HG03060 (cell line): ENCODE measurements around the gene ST3GAL6.

Experiments used
- ATAC-seq: cut with Tn5 transposase; IDR thresholded peaks from one replicate; pipeline ENCODE4 v1.9.1; 2021; ENCODE audit warnings: low read depth, moderate number of reproducible peaks; ENCODE audit not compliant: unreplicated experiment

ST3GAL6 gene

DNA sequence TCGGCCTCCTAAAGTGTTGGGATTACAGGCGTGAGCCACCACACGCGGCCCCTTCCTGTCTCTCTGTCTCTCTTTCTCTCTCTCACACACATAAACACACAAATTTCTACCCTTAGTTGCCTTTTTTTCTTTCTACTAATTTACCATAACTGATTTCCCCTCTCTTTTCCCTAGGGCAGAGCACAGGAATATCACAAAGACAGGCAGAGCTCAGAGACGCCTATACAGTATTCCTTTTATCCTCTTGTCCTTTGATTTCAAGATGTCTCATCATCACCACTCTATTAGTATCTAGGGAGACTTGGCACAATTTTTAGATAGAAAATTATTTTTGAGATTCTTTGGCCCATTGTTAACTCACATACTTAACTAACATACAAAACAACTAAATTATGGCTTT, 25.8 kb upstream of the ST3GAL6 start:
- ATAC-seq = no peak

- no peak for ATAC-seq
These were observed 23.9 kb upstream of the ST3GAL6 start for GRCh38 chr3:98739266-98739665.

GRCh38 chr3:98740324-98740723, 22.8 kb upstream of the ST3GAL6 start:
- ATAC-seq = no peak

GRCh38 chr3:98741121-98741716, 21.9 kb upstream of the ST3GAL6 start:
- no peak for ATAC-seq

DNA sequence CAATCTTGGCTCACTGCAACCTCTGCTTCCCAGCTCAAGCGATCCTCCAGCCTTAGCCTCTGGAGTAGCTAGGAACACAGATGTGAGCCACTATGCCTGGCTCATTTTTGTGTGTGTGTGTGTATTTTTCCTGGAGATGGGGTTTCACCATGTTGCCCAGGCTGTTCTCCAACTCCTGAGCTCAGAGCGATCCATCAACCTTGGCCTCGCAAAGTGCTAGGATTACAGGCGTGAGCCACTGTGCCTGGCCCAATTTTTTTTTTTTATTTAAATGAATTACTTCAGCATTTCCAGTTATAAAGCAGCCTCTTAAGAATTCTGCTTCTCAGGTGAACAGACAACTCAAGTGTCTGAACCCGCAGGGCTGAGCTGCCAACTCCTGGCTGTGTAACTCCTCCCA, 20.1 kb upstream of the ST3GAL6 start:
- no peak for ATAC-seq

- no peak for ATAC-seq
These were observed 18.9 kb upstream of the ST3GAL6 start for GRCh38 chr3:98744283-98744682.

DNA sequence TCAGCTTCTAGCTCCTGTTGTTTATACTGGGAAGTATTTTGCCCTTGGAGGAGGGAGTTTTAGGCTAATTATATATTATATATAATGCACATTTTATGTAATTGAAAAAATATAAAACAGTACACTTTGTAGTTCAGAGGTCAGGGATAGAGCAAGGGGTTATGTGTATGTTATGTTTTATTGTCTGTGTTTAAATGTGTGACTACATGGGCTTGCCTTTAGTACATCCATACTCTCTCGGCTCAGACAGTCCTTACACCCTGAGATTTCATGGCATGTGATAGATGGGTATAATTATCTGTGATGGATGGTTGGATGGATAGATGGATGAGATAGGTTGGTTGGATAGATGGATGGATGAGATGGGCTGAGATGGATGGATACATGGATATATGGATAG, 17.4 kb upstream of the ST3GAL6 start:
- ATAC-seq = no peak

- ATAC-seq = no peak
These were observed 17.0 kb upstream of the ST3GAL6 start for GRCh38 chr3:98746122-98746521.

DNA sequence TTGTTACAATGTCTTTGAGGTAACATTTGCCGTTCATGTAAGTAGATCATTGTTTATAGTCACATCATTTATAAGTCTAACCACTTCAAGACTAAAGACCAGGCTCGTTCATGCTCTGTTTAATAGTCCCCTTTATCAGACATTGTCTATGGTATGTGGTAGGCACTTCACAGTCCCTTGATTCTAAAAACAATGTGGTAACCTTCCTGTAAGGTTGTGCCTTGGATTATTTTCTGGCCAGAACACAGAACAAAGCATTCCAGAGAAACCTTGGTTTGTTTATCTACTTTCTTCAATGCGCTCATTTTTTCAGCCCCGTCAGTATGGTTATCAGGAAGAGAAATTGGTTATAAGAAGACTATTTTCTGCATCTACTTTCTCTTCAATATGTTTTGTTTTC, 16.3 kb upstream of the ST3GAL6 start:
- no peak for ATAC-seq

DNA sequence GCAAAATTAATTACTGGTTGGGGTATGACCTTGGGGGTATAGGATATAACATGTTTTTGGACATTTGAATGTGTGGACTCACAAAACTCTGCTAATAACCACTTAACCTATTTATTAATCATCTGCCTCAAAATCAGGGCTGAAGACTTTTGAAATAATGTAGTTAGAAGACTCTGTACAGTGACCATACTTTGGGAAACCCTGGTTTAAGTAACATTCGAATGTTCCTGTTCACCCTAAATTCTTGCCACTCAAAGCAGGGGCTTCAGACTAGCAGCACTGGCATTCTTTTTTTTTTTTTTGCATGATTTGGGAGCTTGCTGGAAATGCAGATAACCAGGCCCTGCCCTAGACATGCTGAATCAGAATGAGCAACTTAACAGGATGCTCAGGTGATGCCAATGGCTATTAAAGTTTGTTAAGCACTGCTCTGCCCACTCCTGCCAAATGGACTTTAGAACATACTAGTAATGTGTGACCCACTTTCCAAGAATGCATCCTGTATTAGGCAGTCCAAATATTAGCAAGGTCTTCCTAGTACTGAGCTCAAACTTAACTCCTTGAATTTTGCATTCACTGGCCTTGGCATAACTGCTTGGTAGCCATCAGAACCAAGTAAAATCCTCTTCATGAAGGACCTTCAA, 12.7 kb upstream of the ST3GAL6 start:
- ATAC-seq = no peak

- ATAC-seq = no peak
These were observed 8.7 kb upstream of the ST3GAL6 start for GRCh38 chr3:98754483-98754882.

- no peak for ATAC-seq
These were observed 7.5 kb upstream of the ST3GAL6 start for GRCh38 chr3:98755601-98756000.

GRCh38 chr3:98759629-98760028, 3.5 kb upstream of the ST3GAL6 start:
- ATAC-seq = no peak

GRCh38 chr3:98761643-98762229, 1.4 kb upstream of the ST3GAL6 start:
- ATAC-seq = no peak

DNA sequence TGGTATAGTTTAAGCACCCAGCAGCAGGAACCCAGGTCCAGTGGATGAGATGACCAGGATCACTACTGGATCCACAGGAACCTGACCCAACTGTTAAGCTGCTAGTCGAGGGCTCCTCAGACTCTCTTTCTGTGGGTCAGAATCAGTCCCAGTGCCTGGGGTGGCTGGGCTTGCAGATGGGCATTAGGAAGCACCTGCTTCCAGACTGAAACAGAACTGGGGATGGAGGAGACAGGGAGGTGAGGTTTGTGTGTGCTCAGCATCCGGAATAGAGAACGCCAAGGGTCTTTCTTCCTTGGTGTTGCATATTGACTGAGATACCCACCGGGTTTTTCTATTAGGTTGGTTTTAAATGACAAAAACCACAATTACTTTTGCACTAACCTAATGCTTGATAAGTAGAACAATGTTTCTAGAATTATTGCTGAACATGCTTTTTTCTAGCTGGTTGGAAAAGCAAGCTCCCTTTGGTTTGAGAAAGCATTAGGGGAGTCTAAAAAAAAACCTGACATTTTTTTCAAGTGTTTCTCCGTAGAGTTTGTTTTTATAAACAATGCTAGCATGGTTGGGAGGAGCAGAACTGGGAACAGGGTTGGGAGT, 779 bp downstream of the ST3GAL6 start:
- no peak for ATAC-seq

DNA sequence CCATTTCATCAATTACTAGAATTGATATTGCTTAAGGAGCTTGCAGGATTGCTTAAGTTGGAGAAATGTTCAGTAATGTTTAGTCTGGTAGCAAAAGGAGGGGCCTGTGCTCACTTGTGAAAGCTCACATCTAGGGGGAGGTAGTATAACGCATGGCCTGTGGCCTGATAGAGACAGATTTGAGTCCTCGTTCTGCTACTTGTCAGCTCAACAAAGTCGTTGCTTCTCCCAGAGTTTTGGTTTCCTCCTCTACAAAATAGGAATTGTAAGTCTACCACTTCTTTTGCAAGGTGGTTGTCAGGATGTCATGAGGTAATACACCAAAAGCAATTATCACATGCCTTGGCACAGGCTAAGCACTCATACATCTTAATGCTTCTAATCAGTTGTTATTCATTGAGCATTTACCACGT, 1.3 kb downstream of the ST3GAL6 start:
- no peak for ATAC-seq

DNA sequence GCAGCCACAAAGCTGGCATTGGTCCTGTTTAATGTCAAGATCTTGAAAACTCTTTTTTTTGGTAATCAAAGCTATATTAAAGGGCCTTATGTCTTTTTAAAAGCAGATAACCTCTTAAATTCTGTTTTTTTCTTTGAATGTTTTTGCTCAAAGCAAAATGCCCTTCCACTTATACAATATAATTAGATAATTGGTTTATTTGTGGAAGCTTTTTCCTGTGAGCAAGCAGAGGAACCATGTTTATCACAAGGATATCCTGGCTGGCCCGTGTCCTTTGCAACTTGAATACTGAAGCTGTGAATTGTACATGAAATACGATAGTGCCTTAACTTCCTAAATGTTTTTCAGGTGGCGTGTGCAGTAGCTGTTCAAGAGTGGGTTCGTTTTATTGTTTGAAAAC, 2.6 kb downstream of the ST3GAL6 start:
- ATAC-seq = no peak

DNA sequence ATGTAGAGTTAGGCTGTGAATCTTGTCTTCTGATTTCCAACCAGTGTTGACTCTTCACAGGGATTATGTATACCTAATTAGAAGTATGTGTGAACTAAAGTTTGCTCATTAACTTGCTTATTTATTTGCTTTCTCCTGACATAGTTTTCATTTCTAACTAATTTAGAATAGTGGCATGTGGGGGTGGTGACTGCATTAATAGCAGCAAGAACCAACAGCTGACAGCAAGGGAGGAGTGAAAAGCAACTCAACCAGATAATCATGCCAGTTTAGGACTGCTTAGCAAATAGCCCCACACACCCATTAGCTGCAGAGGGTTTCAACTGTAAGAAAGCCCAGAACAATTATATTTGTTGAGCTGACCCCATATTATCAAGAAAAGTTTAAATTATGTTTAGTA, 3.8 kb downstream of the ST3GAL6 start:
- no peak for ATAC-seq

DNA sequence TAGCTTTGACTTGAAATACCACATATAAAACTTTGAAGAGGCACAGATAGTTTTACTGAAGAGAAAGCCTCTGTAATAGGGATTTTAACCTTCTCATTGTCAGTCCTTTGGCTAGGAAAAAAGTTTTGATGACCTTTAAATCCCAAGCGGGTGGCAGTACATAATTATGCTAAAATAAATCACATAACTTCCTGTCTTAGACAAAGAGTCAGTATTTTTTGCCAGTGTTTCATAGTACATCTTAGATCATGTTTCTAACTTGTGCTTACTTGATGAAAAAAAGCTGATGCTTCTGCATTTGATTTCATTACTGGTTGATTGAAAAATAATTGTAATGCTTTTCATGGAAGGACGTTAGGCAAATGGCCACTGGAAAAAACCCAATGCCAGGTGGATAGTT, 5.8 kb downstream of the ST3GAL6 start:
- no peak for ATAC-seq

- no peak for ATAC-seq
These were observed 6.3 kb downstream of the ST3GAL6 start for GRCh38 chr3:98769448-98769847.

- no peak for ATAC-seq
These were observed 7.3 kb downstream of the ST3GAL6 start for GRCh38 chr3:98770261-98771039.
